ENCODE measurements around the gene CPXCR1.
"Not testable (repeated sequence)": the region's sequence is repeated elsewhere in the genome, so short reads cannot be mapped to it uniquely, and the experiment has no call there.

The CPXCR1 gene

DNA sequence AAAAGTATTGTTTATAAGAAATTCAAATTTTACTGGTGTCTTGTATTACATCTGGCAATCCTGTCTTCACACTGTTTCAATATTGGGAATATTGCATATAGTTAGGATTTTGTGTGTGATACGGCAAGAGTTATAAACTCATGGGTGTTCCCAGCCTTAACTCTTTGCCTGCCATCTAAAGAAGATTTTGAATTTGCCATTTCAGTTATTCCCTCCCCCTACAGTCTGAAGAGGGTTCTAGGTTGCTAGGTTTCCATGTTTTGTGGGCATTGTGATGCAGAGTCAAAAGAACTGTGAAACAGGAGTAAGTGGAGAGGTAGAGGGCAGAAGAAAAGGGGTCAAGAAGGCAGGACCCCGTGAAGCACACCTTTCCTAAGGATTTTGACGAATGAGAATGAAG lies at the start of gene CPXCR1:
CPXCR1 (plus strand) TSS at position 301 of the 400 bp plus-strand sequence. CDS start 6,190 bp downstream, outside the sequence.
- DNase-seq (ENCODE audit: low read depth, low spot score) = no peak

DNA sequence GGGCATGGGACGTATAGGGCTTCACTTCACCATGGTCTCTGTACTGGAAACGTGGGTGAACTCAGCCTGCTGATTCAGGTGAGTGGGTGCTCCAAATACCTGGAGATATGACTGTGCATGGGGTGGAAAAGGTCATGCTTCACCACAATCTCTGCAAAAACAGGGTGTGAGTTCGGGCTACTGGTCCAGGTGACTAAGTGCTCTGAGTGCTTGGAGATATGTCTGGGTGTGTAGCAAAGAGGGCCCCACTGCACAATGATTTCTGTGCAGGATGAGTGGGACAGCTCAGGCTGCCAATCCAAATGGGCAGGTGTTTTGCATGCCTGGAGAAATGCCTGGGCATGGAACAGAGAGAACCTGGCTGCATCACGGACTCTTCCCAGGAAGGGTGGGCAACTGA lies 11.2 kb upstream of the CPXCR1 start:
- no peak for DNase-seq (ENCODE audit: low read depth, low spot score)

DNA sequence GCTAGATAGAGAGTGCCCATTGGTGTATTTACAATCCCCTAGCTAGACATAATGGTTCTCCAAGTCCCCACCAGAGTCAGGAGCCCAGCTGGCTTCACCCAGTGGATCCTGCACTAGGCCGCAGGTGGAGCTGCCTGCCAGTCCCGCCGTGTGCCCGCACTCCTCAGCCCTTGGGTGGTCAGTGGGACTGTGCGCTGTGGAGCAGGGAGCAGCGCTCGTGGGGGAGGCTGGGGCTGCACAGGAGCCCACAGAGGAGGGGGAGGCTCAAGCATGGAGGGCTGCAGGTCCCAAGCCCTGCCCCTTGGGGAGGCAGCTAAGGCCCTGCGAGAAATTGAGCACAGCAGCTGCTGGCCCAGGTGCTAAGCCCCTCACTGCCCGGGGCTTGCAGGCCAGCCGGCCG lies 810 bp upstream of the CPXCR1 start:
- DNase-seq (ENCODE audit: low read depth, low spot score) = not testable (repeated sequence)

DNA sequence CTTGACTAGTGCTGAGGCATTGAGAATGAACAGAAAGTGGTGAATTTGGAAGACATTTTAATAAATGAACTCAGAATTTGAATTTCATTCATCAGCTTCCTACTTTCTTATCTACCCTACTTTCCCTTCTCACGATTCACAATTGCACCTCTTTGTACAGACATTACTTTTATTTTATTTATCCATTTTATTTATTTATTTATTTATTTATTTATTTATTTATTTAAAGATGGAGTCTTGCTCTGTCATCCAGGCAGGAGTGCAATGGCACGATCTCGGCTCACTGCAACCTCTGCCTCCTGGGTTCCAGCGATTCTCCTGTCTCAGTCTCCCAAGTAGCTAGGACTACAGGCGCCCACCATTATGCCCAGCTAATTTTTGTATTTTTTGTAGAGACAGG lies 5.3 kb downstream of the CPXCR1 start:
- DNase-seq (ENCODE audit: low read depth, low spot score) = not testable (repeated sequence)

DNA sequence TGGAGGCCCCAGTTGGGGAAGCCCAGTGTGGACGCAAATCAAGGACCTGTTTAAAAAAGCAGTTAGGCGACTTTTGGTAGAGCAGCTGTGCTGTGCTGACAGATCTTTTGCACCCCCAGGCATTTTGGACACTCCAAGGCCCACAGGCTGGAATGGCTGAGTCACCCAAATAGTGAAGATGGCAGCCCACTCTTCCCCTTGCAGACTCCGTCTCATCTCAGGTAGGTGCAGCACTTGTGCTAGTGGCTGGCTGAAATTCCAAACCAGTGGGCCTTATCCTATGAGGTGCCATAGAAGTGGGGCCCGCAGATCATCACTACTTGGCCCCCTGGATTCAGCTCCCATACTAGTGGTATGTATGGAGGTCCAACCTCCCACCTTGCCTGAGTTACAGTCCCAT lies 42.8 kb downstream of the CPXCR1 start:
- DNase-seq (ENCODE audit: low read depth, low spot score) = no peak
